Calu3 (cell line): ENCODE measurements around the gene ANAPC1. TPM values are rescaled to one million over a fixed set of nuclear protein-coding genes. Genes with fewer than 3 reads are reported as not detected.

Experiments
- BruUV-seq: library from RNA; stranded (reverse); fragments of 400-500 nt; replicated peaks from 2 replicates; lab custom pipeline; 2021; lab: Mats Ljungman, UMichigan
- CTCF ChIA-PET: fragments of 300-600 bp; sonication (Branson Sonifier 250); formaldehyde crosslinking; loops from one replicate; lab custom pipeline; 2022; ENCODE audit warnings: antibody characterized with exemption; lab: Charles Lee
- DNase-seq: peaks from one replicate; pipeline ENCODE4 v3.0.0; 2022
- H3K27ac Mint-ChIP-seq: one replicate; pipeline ENCODE4 v1.8.0; 2022; ENCODE audit warnings: mixed read lengths; ENCODE audit not compliant: unreplicated experiment
- H3K27me3 Mint-ChIP-seq: one replicate; pipeline ENCODE4 v1.8.0; 2022; ENCODE audit warnings: mixed read lengths; ENCODE audit not compliant: unreplicated experiment
- H3K36me3 Mint-ChIP-seq: one replicate; pipeline ENCODE4 v1.8.0; 2022; ENCODE audit warnings: mild to moderate bottlenecking, moderate library complexity, mixed read lengths; ENCODE audit not compliant: insufficient read depth, unreplicated experiment
- H3K4me1 Mint-ChIP-seq: one replicate; pipeline ENCODE4 v1.8.0; 2022; ENCODE audit warnings: mild to moderate bottlenecking, low read depth, mixed read lengths; ENCODE audit not compliant: unreplicated experiment
- H3K4me3 Mint-ChIP-seq: one replicate; pipeline ENCODE4 v1.8.0; 2022; ENCODE audit warnings: mild to moderate bottlenecking, low read depth, moderate library complexity, mixed read lengths; ENCODE audit not compliant: unreplicated experiment
- H3K9me3 Mint-ChIP-seq: one replicate; pipeline ENCODE4 v1.8.0; 2022; ENCODE audit warnings: low read depth, mixed read lengths; ENCODE audit not compliant: unreplicated experiment
- CTCF ChIP-seq: fragments of 200-600 bp; IDR thresholded peaks from one replicate; pipeline ENCODE4 v1.8.0; 2022; ENCODE audit warnings: antibody characterized with exemption; ENCODE audit not compliant: unreplicated experiment
- intact Hi-C: fragments of 100-400 bp; cut with micrococcal nuclease; formaldehyde crosslinking; loops from one replicate; pipeline ENCODE4 v1.10.0; 2022; ENCODE audit not compliant: unreplicated experiment
- total RNA-seq: library from RNA; stranded (reverse); gene quantifications from 2 replicates; pipeline ENCODE4 v1.2.3, GENCODE V29; 2022

ANAPC1 gene
- total RNA-seq, 1 experiment from 2014 or later, result 64.5 TPM

GRCh38 chr2:111903516-111903915 lies 19.5 kb upstream of the ANAPC1 start:
- no TSS peak for BruUV-seq
- no peak overlapping the region for H3K4me3 Mint-ChIP-seq
- peaks cover 12% of the 10 kb centered on the region for H3K4me1 Mint-ChIP-seq
- H3K9me3 Mint-ChIP-seq, result no peaks in the 10 kb centered on the region
- peaks cover 7% of the 10 kb centered on the region for H3K36me3 Mint-ChIP-seq
- no peak overlapping the region for H3K27ac Mint-ChIP-seq
- intact Hi-C loops, result no loop called here
- CTCF ChIA-PET, result interaction anchor here (0.7 to 1.0 kb wide), 2 partner anchors 17 to 69 kb away, joined by 4 read pairs; no protein-coding TSS in a partner anchor
- TF ChIP-seq CTCF, result no peak
- no peaks in the 10 kb centered on the region for H3K27me3 Mint-ChIP-seq
- no peak for DNase-seq

- H3K27ac Mint-ChIP-seq, result no peak overlapping the region
- no peak overlapping the region for H3K4me3 Mint-ChIP-seq
- peak; percentile 31 for TF ChIP-seq CTCF
- H3K4me1 Mint-ChIP-seq, result peaks cover 22% of the 10 kb centered on the region
- no peaks in the 10 kb centered on the region for H3K9me3 Mint-ChIP-seq
- H3K36me3 Mint-ChIP-seq, result peaks cover 23% of the 10 kb centered on the region
- H3K27me3 Mint-ChIP-seq, result no peaks in the 10 kb centered on the region
- BruUV-seq, result no TSS peak
- peak; percentile 60 for DNase-seq
- intact Hi-C loops, result loop anchor here (1.0 kb wide), 1 partner anchor 147 kb away; no protein-coding TSS in a partner anchor
- CTCF ChIA-PET, result interaction anchor here (1.3 kb wide), 1 partner anchor 13 kb away, joined by 3 read pairs; no protein-coding TSS in a partner anchor
These were observed 16.9 kb upstream of the ANAPC1 start for GRCh38 chr2:111900859-111901258.

- peak overlapping the region; percentile 82 for H3K4me3 Mint-ChIP-seq
- peaks cover 22% of the 10 kb centered on the region for H3K4me1 Mint-ChIP-seq
- CTCF ChIA-PET, result interaction anchor here (0.6 to 1.7 kb wide), 7 partner anchors 40 to 148 kb away, joined by 3 to 8 read pairs (median 5); no protein-coding TSS in a partner anchor
- DNase-seq, result no peak
- intact Hi-C loops, result no loop called here
- no peak for TF ChIP-seq CTCF
- H3K27me3 Mint-ChIP-seq, result no peaks in the 10 kb centered on the region
- no peak overlapping the region for H3K27ac Mint-ChIP-seq
- no TSS peak for BruUV-seq
- peaks cover 23% of the 10 kb centered on the region for H3K36me3 Mint-ChIP-seq
- H3K9me3 Mint-ChIP-seq, result no peaks in the 10 kb centered on the region
These were observed 14.9 kb upstream of the ANAPC1 start for GRCh38 chr2:111898703-111899514.

- Mint-ChIP-seq H3K27ac (no peak within 1 kb of the TSS), H3K4me1 (peaks cover 22% of the 10 kb centered on the region), H3K27me3 (no peaks in the 10 kb centered on the region), H3K4me3 (peak within 1 kb of the TSS; percentile 82), H3K9me3 (no peaks in the 10 kb centered on the region), H3K36me3 (peaks cover 23% of the 10 kb centered on the region)
- peak; percentile 59 for TF ChIP-seq CTCF
- CTCF ChIA-PET, result interaction anchor here (0.5 to 1.7 kb wide), 16 partner anchors 10 to 377 kb away, joined by 3 to 8 read pairs (median 4); no protein-coding TSS in a partner anchor
- intact Hi-C loops, result no loop called here
- peak; percentile 83 for DNase-seq
- BruUV-seq, result no TSS peak
These were observed 14.1 kb upstream of the ANAPC1 start, which contains the start of gene MERTK for GRCh38 chr2:111897924-111898702. MERTK (plus strand) TSS chr2:111898607; CDS start chr2:111898736, 129 bp downstream.
